UCSD-AML1 (cell line): ENCODE data around the gene MORN3.
A peak's percentile ranks its signal among the peaks of the same experiment; 100 is the strongest.
"Not testable (repeated sequence)": the region's sequence is repeated elsewhere in the genome, so short reads cannot be mapped to it uniquely, and the experiment has no call there.

Source experiments
- DNase-seq: peaks from one replicate; lab custom pipeline; 2025; ENCODE audit not compliant: unreplicated experiment; lab: John Stamatoyannopoulos, UW

Gene MORN3

DNA sequence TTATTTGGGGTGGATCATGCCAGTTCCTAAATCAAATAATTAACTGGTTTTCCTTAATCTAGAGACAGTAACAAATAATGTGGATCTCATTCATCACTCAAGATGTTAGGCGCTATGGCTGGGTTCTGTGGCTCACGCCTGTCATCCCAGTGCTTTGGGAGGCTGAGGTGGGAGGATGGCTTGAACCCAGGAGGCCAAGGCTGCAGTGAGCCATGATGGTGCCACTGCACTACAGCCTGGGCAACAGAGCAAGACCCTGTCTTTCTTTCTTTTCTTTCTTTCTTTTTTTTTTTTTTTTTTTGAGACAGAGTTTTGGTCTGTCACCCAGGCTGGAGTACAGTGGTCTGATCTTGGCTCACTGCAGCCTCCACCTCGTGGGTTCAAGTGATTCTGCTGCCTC lies 23.3 kb upstream of the MORN3 start:
- DNase-seq = not testable (repeated sequence)

DNA sequence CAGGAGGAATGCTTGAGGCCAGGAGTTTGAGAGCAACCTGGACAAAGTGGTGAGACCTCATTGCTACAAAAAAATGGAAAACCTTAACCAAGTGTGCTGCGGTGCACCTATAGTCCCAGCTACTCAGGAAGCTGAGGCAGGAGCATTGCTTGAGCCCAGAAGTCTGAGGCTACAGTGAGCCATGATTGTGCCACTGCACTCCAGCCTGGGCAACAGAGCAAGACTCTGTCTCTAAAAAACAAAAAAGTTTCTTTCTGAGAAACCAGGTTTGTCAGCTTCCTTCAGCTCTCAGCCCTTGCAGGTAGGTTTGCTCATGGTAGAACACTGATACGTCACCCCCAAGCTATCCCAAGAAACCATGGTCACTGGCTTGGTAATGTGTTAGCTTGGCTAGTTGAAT lies 20.0 kb upstream of the MORN3 start:
- no peak for DNase-seq

DNA sequence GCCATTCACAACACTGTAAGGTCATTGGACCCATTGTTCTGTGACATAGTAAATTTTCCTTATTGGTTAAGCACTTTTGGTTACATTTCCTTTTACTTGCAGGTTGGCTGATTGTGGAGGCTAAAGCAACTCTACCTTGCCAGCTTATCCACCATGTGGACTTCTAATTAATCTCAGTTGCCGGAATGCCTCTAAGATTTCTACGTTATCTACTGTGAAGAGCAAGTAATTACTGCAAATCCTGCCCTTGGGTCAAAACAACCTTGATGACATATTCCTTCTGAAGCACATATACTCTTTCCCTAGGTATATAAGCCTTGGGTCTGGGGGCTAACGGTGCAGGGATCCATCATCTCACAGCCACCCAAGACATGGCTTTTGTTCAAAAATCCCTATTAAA lies 19.5 kb upstream of the MORN3 start:
- DNase-seq = no peak

DNA sequence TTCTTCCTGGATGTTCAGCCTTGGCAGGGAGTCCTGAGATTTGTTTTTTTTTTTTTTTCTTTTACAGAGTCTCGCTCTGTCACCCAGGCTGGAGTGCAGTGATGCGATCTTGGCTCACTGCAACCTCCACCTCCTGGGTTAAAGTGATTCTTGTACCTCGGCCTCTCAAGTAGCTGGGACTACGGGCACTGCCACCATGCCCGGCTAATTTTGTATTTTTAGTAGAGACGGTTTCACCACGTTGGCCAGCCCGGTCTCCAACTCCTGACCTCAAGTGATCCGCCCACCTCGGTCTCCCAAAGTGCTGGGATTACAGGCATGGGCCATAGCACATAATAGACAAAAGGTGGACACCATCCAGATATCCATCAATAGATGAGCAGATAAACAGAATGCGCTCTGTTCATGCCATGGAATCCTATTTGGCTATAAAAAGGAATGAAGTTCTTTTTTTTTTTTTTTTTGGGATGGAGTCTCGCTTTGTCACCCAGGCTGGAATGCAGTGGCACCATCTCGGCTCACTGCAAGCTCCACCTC lies 10.3 kb upstream of the MORN3 start:
- DNase-seq = not testable (repeated sequence)

DNA sequence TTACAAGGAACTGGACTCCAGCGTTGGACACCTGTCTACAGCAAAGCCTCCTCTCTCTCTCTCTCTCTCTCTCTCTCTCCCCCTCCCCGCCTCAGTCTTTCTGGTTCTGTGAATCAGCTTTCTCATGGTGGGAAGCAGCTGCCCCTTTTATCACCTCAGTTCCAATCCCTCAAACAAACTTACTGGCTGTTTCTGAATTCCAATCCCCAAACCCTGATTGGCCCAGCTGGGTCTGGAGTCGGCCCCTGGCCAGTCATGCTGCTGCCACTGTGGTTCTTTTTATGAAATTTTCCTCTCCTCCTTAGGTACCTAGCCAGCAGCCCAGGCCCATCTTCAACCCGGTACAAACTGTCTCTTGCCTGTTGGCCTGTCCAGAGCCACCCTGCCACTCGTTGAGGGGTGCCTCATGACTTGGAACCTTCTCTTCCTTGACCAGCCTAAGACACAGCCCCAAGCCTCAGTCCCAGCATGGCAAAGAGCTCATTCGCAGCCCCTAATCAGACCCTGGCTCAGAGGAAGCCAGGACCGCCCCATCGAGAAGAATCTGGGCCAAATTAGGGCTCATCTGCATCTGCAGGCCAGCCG lies 9.4 kb upstream of the MORN3 start:
- no peak for DNase-seq

DNA sequence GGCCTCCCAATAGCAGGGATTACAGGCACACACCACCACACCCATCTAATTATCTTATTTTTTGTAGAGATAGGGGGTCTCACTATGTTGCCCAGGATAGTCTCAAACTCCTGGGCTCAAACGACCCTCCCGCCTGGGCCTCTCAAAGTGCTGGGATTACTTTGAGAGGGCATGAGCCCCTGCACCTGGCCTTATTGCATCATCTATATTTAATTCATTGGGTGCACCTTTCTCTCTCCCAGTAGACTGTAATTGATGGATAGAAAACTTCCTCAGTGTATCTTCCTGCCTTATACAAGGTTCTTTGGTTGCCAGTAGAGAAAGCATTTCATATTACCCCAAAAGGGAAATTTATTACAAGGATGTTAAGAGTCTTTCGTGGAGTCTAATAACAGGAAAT lies 8.9 kb upstream of the MORN3 start:
- no peak for DNase-seq

DNA sequence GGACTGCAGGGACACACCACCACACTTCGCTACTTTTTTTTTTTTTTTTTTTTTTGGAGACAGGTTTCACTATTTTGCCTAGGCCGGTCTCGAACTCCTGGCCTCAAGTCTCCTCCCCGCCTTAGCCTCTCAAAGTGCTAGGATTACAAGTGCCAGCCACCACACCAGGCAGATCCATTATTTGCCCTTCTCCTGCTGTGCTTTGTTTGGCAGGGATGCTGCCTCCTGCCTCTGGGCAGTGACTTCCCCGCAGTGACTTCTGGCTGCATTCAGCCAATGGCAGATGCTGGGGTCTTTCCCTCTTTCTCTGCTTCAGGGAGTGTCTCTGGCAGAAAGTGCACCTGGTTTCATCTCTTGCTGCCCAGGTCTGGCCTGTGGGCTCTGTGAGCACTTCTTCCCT lies 6.7 kb upstream of the MORN3 start:
- DNase-seq = no peak

DNA sequence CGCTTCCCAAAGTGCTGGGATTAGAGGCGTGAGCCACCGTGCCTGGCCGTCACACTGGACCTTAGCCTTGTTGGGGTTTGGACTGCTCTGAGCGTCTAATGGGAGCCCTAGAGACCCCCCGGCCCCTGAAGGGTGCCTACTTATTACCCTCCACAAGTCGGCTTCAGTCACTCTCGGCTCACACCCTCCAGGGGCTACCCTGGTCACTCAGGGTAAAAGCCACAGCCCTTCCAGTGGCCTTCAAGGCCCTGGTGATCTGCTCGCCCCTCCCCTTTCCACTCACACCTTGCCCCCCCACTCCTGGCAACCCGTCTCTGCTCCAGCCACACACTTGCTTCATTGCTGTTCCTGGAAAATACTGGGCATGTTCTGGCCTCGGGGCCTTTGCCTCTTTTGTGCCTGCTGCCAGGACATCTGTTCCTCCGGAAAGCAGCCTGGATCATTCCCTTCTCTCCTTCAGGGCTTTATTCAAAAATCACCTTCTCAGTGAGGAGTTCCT lies 3.6 kb upstream of the MORN3 start:
- no peak for DNase-seq

DNA sequence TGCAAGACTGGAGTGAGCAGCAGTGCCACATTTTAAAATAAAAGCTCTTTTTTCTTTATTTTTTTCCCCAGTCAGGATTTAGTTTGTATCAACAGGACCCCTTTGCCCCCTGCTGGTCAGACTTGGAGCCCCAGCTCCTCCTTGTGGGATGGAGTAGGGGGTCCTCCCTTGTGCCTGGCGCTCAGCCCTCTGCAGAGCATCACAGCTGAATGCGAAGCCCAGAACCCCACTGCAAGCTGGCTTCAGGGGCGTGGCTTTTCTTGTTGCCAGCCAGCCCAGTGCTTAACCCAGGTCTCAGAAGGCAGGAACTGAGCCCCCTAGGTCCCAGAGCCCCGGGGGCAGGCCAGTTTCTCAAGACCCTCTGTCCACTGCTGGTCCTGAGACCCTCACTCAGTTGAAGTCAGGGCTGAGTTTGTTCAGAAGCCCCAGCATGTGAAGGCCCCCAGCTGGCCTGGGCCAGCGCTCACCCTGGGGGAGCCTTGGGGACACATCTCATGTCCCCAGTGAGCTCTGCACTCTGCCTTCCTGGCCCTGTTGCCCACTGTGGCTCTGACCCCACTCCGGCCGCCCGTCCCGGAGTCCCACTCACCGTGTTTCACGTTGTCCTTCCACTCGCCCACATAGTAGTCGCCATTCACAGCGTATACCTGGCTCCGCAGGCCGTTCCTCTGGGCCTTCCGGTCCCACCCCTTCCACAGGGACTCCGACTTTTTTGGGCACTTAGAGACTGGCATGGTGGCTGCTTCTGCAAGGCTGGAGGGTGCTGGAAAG lies 519 bp downstream of the MORN3 start:
- peak; percentile 57 for DNase-seq

DNA sequence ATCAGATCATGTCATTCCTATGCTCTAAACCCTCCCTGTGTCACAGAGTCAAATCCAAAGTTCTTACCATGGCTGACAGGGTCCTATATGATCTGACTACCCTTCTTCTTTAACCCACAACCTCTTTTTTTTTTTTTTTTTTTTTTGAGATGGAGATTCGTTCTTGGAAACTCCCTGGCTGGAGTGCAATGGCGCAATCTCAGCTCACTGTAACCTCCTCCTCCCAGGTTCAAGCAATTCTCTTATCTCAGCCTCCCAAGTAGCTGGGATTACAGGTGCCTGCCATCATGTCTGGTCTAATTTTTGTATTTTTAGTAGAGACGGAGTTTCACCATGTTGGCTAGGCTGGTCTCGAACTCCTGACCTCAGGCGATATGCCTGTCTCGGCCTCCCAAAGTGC lies 2.6 kb downstream of the MORN3 start:
- not testable (repeated sequence) for DNase-seq

DNA sequence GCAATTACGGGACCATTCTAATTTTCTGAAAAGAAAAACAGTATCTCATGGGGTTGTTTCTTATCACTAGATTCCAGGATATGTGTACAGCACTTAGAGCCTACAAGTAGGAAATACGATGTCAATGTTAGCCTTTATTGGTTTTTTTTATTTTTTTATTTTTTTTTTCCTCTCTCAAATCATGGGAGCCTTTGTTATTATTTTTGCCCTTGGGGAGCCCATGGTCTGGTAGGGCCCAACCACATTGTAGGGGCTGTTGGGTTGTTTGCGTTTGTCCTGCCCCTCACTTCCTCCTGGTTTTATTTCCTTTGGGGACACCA lies 5.9 kb downstream of the MORN3 start:
- DNase-seq = no peak

DNA sequence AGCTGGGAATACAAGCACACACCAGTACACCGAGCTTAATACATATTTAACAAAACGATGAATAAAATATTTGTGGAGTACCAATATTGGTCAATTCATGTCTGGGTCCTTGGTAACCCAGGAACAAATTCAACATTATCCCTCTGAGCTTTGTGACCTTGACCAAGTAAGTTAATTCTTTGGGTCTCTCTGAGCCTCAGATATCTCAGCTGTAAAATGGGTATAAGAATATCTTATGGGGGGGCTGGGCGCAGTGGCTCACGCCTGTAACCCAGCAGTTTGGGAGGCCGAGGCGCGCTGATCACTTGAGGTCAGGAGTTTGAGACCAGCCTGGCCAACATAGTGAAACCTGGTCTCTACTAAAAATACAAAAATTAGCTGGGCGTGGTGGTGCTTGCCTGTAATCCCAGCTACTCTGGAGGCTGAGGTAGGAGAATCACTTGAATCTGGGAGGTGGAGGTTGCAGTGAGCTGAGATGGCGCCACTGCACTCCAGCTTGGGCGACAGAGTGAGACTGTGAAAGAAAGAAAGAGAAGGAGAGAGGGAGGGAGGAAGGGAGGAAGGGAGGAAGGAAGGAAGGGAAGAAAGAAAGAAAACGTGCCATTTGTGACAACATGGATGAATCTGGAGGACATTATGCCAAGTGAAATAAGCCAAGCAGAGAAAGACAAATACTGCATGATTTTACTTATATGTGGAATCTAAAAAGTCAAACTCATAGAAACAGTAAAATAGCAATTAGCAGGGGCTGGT lies 7.9 kb downstream of the MORN3 start:
- DNase-seq = not testable (repeated sequence)

DNA sequence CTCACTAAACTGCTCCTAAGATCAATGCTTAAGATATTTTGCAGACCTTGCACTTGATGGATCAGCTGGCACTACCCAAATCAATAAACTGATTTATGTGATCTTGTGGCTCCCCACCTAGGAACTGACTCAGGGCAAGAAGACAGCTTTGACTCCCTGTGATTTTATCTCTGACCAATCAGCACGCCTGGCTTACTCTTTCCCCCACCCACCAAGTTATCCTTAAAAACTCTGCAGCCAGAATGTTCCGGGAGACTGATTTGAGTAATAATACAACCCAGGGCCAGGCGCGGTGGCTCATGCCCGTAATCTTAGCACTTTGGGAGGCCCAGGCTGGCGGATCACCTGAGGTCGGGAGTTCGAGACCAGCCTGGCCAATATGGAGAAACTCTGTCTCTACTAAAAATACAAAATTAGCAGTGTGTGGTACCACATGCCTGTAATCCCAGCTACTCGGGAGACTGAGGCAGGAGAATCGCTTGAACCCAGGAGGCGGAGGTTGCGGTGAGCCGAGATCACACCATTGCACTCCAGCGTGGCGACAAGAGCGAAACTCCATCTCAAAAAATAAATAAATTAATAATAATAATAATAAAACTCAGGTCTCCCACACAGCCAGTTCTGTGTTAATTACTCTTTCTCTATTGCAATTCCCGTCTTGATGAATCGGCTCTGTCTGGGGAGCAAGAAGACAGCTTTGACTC lies 12.0 kb downstream of the MORN3 start:
- no peak for DNase-seq

DNA sequence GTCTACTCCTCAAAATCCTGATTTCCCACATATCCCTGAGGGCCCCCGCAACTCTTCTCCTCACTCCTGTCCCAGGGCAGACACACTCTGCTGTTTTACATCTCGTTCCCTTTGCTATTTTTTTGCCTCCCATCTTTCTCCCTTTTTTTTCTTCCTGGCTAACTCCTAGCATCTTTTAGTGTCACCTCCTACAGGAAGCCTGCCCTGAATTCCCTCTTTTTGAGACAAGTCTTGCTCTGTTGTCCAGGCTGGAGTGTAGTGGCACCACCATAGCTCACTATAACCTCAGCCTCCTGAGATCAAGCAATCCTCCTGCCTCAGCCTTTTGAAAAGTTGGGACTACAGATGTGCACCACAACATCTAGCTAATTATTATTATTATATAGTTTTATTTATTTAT lies 13.3 kb downstream of the MORN3 start:
- DNase-seq = no peak

DNA sequence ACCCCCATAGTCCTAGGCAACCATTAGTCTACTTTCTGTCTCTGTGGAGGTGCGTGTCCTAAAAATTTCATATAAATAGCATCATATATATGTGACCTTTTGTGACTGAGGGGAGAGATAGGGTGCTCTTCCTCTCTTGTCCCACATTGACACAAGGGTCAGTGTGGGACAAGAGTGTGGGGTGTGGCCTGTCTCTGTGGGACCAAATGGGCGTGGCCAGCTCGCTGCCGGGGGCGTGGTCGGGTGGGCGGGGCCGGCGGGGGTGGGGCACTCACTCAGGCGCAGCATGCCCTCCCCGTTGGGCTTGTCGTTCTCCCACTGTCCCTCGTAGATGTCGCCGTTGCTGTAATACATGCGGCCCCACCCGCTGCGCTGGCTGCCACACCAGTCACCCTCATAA lies 15.5 kb downstream of the MORN3 start:
- DNase-seq = no peak

DNA sequence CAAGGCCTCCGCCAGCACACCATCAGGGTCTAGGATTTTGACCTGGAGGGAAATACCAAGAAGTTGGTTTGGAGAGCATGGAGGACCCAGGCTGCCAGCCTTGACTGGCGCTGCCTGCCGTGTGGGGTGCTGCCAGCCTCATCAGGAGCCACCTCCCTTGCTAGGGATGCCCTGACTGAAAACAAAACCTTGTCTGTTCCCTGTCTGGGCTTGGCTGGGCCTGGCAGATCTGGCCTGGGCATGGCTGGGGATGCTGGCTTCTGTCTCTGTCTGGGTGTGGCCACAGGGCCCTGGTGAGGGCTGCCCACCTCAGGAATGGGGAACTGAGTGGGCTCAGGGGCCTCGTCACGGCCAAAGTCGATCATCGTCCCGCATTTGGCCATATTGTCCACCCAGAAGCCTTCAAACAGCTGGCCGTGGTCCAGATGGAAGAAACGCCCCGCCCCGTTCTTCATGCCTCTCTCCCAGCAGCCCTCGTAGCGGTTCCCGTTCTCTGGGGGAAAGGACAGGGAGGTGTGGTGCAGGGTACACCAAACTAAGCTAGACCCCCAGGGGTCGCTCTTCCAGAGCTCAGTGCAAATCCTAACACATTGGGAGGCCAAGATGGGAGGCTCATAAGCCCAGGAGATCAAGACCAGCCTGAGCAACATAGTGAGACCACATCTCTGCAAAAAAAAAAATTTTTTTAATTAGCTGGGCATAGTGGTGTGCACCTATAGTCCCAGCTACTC lies 16.5 kb downstream of the MORN3 start:
- no peak for DNase-seq

DNA sequence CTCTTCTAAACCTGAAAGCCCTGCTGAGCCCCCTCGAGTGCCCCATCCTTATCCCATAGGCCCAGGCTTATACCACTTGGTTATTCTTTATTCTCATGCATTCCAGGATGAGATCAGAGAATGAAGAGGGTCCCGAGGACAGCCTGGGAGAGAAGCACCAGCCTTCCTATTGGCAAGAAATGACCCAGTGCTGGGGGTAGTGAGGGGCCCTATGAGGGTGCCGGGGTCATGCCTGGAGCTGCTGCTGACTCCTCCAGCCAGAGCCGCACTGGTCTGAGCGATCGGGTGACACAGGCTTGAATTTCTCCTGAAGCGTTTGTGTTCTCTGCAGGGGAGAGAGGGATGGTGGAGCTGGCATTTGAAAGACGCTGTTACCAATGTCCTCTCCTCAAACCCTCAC lies 18.1 kb downstream of the MORN3 start:
- no peak for DNase-seq

DNA sequence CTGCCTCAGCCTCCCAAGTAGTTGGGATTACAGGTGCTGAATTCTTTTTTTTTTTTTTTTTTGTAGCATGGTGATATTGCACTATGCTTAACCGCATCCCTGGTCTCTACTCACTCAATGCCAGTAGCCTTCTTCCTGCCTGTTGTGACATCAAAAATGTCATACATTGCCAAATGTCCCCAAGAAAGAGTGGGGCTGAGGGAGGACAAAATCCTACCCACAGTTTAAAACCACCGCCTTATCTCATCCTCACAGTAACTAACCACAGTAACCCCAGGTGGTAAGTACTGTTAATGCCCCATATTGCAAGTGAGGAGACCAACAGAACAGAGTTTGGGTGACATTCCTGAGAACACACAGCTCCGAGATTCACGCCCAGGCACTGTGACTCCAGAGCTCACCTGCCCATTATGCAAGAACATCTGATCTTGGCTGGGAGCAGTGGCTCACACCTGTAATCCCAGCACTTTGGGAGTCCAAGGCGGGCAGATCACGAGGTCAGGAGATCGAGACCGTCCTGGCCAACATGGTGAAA lies 19.6 kb downstream of the MORN3 start:
- DNase-seq = peak; percentile 42

DNA sequence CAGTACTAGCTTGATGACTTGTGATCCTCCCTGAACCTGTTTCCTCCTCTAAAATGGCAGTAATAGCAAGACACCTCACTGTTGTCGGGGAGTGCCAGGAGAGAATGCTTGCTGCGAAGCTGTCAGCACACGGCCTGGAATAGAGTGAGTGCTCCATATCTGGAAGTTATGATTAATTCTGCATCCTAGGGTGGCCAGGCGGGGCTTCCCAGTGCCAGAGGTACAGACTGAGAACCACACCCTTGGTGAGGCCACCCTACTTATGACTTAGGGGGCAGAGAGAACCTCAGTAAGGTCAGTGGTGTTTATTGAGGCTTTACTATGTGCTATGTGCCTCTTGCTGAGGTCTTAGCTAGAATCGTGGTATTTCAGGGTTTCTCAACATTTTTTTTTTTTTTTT lies 20.1 kb downstream of the MORN3 start:
- DNase-seq = no peak

DNA sequence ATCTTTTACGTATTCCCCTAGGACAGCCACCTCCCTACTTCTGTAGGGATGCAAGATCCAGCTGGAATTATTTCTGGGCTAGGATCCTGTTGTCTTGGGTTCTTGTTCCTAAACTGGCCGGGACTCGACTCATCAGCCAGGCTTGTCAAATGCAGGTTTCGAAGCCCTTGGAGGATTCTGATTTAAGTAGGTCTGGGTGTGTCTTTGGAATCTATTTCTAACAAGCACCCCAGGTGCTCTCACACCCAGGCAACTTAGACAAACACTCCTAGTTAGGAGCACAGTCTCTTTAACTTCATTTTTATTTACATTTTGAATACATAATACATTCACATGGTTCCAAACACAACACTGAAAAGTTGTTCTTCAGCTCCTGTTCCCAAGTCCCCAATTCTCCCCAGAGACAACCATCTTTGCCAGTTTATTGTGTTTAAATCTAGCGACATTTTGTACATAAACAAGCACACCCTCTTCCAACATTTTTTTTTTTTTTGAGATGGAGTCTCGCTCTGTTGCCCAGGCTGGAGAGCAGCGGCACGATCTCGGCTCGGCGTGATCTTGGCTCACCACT lies 20.9 kb downstream of the MORN3 start:
- no peak for DNase-seq
